Activated T-helper 1 cell treated with anti-CD3 and anti-CD28 coated beads, Interleukin-2, amount 50 U/mL, for 16 hours (primary cell): Measurements from ENCODE around the gene ERFE.

Experiments used
- DNase-seq, 2 donors: peaks; one replicate each; pipeline ENCODE4 v3.0.0-alpha.2; 2020; ENCODE audit warnings: low read depth in 1 of 2, low spot score in 1 of 2

The ERFE gene

GRCh38 chr2:238125127-238125885 is 33.5 kb upstream of the ERFE start:
- DNase-seq, result no peak

- no peak for DNase-seq
Measured at GRCh38 chr2:238126338-238126737, 32.4 kb upstream of the ERFE start.

- DNase-seq, result no peak
Measured at GRCh38 chr2:238126775-238127164, 32.0 kb upstream of the ERFE start.

GRCh38 chr2:238127165-238128060 is 31.4 kb upstream of the ERFE start:
- DNase-seq, result no peak

GRCh38 chr2:238128061-238128440 is 30.7 kb upstream of the ERFE start:
- no peak for DNase-seq

GRCh38 chr2:238128534-238129001 is 30.2 kb upstream of the ERFE start:
- DNase-seq, result no peak

- DNase-seq, result no peak
Measured at GRCh38 chr2:238129166-238130010, 29.4 kb upstream of the ERFE start.

GRCh38 chr2:238130111-238130695 is 28.6 kb upstream of the ERFE start:
- DNase-seq, result no peak

- DNase-seq, result no peak
Measured at GRCh38 chr2:238130696-238131628, 27.8 kb upstream of the ERFE start.

- DNase-seq, result no peak
Measured at GRCh38 chr2:238131761-238132462, 26.9 kb upstream of the ERFE start.

GRCh38 chr2:238132463-238133450 is 26.0 kb upstream of the ERFE start:
- DNase-seq, result no peak

- no peak for DNase-seq
Measured at GRCh38 chr2:238133499-238134392, 25.0 kb upstream of the ERFE start.

- DNase-seq, result no peak
Measured at GRCh38 chr2:238134393-238134785, 24.4 kb upstream of the ERFE start.

GRCh38 chr2:238135601-238136150 is 23.1 kb upstream of the ERFE start:
- no peak for DNase-seq

- no peak for DNase-seq
Measured at GRCh38 chr2:238136820-238137537, 21.8 kb upstream of the ERFE start.

GRCh38 chr2:238137885-238138284 is 20.9 kb upstream of the ERFE start:
- no peak for DNase-seq
